Left lung (tissue), 10 donors: Measurements from ENCODE around the gene TTLL5. TPM values are rescaled to one million over a fixed set of nuclear protein-coding genes. Genes with fewer than 3 reads are reported as not detected.
"Not testable (repeated sequence)": the region's sequence is repeated elsewhere in the genome, so short reads cannot be mapped to it uniquely, and the experiment has no call there.

ENCODE experiments used
- ATAC-seq: fragments of 200-7000 bp; cut with Tn5 transposase; one replicate; pipeline ENCODE4 v1.9.1; 2020; ENCODE audit warnings: moderate library complexity
- DNase-seq, 4 donors: peaks; one replicate each; pipeline ENCODE4 v3.0.0-alpha.2; 2013 to 2020
- H3K27ac ChIP-seq, 2 donors: fragments of 200-600 bp; sonication (generic) in 1 of 2; one replicate each; pipeline versions ENCODE4 v1.5.0 to v1.8.0; 2020 to 2021
- H3K27me3 ChIP-seq, 2 donors: fragments of 200-600 bp; sonication (generic) in 1 of 2; one replicate each; pipeline versions ENCODE4 v1.5.0 to v1.8.0; 2020 to 2021
- H3K36me3 ChIP-seq, 2 donors: fragments of 200-600 bp; sonication (generic) in 1 of 2; one replicate each; pipeline versions ENCODE4 v1.5.0 to v1.8.0; 2020 to 2021
- H3K4me1 ChIP-seq, 2 donors: fragments of 200-600 bp; one replicate each; pipeline ENCODE4 v1.8.0; 2021
- H3K4me3 ChIP-seq, 2 donors: fragments of 200-600 bp; sonication (generic) in 1 of 2; one replicate each; pipeline versions ENCODE4 v1.5.0 to v1.8.0; 2020 to 2021; ENCODE audit warnings: mild to moderate bottlenecking in 1 of 2
- H3K9me3 ChIP-seq, 2 donors: fragments of 200-600 bp; sonication (generic) in 1 of 2; one replicate each; pipeline versions ENCODE4 v1.5.0 to v1.8.0; 2020 to 2021
- CTCF ChIP-seq, 2 donors: fragments of 200-600 bp; sonication (generic) in 1 of 2; IDR thresholded peaks; one replicate each; pipeline versions ENCODE4 v1.5.0 to v1.8.0; 2021; ENCODE audit warnings: antibody characterized with exemption in 2 of 2
- intact Hi-C, 2 donors: fragments of 100-400 bp; cut with DNase I; formaldehyde crosslinking; loops; one replicate each; pipeline versions ENCODE4 v1.11.2 to v1.14.2; 2022
- polyA plus RNA-seq, 6 donors: library from polyadenylated mRNA; unstranded; fragments of 120-200 nt; gene quantifications; one replicate each; pipeline ENCODE4 v1.2.1, GENCODE V29; 2013; ENCODE audit not compliant: insufficient read length in 6 of 6
- total RNA-seq, 2 donors: library from RNA; stranded (reverse); fragmentation: NEBNext Ultra II Directional; extraction: Animal tissue kit (Norgen Biotek cat#: 25700); gene quantifications; one replicate each; pipeline ENCODE4 v1.2.1, GENCODE V29; 2021
- donor health status: DM: no; HTN: yes; CAD: no.
- donor health status: DM: no; HTN: no; CAD: no.

TTLL5 gene
- total and polyA plus RNA-seq, 8 donors = 30.8 to 46.7 (median 42.1) TPM

- no peaks in the 10 kb centered on the region for H3K27me3 ChIP-seq
- no peak overlapping the region for H3K4me3 ChIP-seq
- intact Hi-C loops = no loop called here
- TF ChIP-seq CTCF (IDR thresholded peaks at IDR 0.05) = no peak
- no peaks in the 10 kb centered on the region for H3K4me1 ChIP-seq
- no peak overlapping the region for H3K27ac ChIP-seq
- DNase-seq (no peak), ATAC-seq (no peak)
- H3K36me3 ChIP-seq = peaks cover 0 to 11% of the 10 kb centered on the region in 2 donors
- H3K9me3 ChIP-seq = no peaks in the 10 kb centered on the region
These were observed 252.1 kb downstream of the TTLL5 start for GRCh38 chr14:75913183-75913582.

GRCh38 chr14:75915045-75915444, 254.0 kb downstream of the TTLL5 start:
- ATAC-seq (no peak), DNase-seq (no peak)
- no peaks in the 10 kb centered on the region for H3K27me3 ChIP-seq
- no peak overlapping the region for H3K4me3 ChIP-seq
- no peak overlapping the region for H3K27ac ChIP-seq
- H3K4me1 ChIP-seq = no peaks in the 10 kb centered on the region
- H3K9me3 ChIP-seq = no peaks in the 10 kb centered on the region
- no peak for TF ChIP-seq CTCF (IDR thresholded peaks at IDR 0.05)
- intact Hi-C loops = no loop called here
- peaks cover 0 to 10% of the 10 kb centered on the region in 2 donors for H3K36me3 ChIP-seq

- Histone ChIP-seq H3K36me3 (peaks cover 0 to 4% of the 10 kb centered on the region in 2 donors), H3K27me3 (no peaks in the 10 kb centered on the region), H3K4me1 (no peaks in the 10 kb centered on the region), H3K4me3 (no peak overlapping the region), H3K9me3 (peaks cover 0 to 4% of the 10 kb centered on the region in 2 donors), H3K27ac (no peak overlapping the region)
- DNase-seq (no peak), ATAC-seq (no peak)
- no peak for TF ChIP-seq CTCF (IDR thresholded peaks at IDR 0.05)
- intact Hi-C loops = no loop called here
These were observed 256.4 kb downstream of the TTLL5 start for GRCh38 chr14:75917322-75917945.

- Histone ChIP-seq H3K27me3 (no peaks in the 10 kb centered on the region), H3K27ac (no peak overlapping the region), H3K9me3 (peaks cover 0 to 4% of the 10 kb centered on the region in 2 donors), H3K4me3 (no peak overlapping the region), H3K36me3 (peaks cover 0 to 4% of the 10 kb centered on the region in 2 donors), H3K4me1 (no peaks in the 10 kb centered on the region)
- ATAC-seq = no peak
- TF ChIP-seq CTCF (IDR thresholded peaks at IDR 0.05) = no peak
- intact Hi-C loops = no loop called here
- DNase-seq = no peak
These were observed 256.9 kb downstream of the TTLL5 start for GRCh38 chr14:75917946-75918335.

GRCh38 chr14:75920421-75920820, 259.4 kb downstream of the TTLL5 start:
- H3K27ac ChIP-seq, ATAC-seq, H3K36me3 ChIP-seq, H3K9me3 ChIP-seq, H3K4me1 ChIP-seq, H3K27me3 ChIP-seq, DNase-seq, H3K4me3 ChIP-seq, intact Hi-C loops: not testable (repeated sequence)

GRCh38 chr14:75925141-75925840, 264.2 kb downstream of the TTLL5 start:
- DNase-seq, H3K4me1 ChIP-seq, ATAC-seq, H3K27ac ChIP-seq, H3K36me3 ChIP-seq, intact Hi-C loops, H3K9me3 ChIP-seq, H3K4me3 ChIP-seq, H3K27me3 ChIP-seq: not testable (repeated sequence)
